ENCODE data around the gene IL25.
"Not testable (repeated sequence)": the region's sequence is repeated elsewhere in the genome, so short reads cannot be mapped to it uniquely, and the experiment has no call there.

Gene IL25

DNA sequence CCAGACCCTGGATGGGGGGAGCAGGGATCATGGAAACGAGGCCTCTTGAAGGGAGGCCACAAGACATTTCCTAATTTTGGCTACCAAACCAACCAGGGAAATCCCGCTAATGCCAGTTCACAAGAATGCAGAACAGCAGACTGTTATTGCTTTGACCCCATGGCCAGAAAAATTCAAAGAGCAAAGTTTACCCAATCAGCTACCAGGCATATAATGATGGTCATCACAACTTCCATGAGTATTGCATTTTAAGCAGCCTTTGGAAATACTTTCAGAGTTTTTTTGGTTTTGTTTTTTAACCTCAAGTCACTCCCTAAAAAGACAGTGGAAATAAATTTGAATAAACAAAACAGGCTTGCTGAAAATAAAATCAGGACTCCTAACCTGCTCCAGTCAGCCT is at the start of gene IL25:
Gene IL25 (plus strand): TSS at position 301 of the 400 bp plus-strand sequence.
- no peak for DNase-seq

DNA sequence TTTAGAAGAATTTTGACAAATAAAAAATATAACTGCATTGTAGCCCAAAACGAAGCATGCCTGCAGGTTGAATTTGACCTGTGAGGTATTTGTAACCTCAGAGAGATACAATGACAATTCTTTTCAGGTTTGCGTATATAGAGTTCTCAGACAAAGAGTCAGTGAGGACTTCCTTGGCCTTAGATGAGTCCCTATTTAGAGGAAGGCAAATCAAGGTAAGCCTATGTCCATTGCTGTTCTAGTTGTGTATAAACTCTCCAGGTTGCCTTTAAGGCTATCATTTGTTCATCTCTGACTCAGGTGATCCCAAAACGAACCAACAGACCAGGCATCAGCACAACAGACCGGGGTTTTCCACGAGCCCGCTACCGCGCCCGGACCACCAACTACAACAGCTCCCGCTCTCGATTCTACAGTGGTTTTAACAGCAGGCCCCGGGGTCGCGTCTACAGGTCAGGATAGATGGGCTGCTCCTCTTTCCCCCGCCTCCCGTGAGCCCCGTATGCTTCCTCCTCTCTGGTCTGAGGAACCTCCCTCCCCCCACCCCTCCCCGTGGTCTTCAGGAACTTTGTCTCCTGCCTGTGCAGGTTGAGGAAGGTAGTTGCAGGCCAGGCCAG is 48.7 kb upstream of the IL25 start:
- DNase-seq, result no peak

DNA sequence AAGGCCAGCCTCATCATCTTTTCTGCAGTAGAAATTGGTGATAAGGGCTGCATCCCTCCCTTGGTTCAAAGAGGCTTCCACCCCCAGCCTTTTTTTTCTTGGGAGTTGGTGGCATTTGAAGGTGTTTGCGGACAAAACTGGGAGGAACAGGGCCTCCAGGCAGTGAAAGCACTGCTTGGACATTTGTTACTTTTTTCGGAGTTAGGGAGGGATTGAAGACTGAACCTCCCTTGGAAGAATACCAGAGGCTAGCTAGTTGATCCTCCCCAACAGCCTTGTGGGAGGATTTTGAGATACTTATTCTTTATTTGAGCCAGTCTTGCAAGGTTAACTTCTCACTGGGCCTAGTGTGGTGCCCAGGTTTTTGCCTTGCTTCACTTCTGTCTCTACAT is 48.2 kb upstream of the IL25 start:
- DNase-seq, result no peak

DNA sequence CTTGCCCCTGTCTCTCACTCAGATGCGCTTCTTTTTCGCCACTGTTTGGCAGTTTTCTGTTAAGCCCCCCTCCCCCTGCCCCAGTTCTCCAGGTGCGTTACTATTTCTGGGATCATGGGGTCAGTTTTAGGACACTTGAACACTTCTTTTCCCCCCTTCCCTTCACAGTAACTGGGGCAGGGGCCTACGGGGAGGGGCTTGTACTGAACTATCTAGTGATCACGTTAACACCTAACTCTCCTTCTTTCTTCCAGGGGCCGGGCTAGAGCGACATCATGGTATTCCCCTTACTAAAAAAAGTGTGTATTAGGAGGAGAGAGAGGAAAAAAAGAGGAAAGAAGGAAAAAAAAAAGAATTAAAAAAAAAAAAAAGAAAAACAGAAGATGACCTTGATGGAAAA is 47.6 kb upstream of the IL25 start:
- no peak for DNase-seq

DNA sequence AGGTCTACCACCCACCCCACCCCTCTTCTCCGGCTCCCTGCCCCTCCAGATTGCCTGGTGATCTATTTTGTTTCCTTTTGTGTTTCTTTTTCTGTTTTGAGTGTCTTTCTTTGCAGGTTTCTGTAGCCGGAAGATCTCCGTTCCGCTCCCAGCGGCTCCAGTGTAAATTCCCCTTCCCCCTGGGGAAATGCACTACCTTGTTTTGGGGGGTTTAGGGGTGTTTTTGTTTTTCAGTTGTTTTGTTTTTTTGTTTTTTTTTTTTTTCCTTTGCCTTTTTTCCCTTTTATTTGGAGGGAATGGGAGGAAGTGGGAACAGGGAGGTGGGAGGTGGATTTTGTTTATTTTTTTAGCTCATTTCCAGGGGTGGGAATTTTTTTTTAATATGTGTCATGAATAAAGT is 46.9 kb upstream of the IL25 start:
- not testable (repeated sequence) for DNase-seq

DNA sequence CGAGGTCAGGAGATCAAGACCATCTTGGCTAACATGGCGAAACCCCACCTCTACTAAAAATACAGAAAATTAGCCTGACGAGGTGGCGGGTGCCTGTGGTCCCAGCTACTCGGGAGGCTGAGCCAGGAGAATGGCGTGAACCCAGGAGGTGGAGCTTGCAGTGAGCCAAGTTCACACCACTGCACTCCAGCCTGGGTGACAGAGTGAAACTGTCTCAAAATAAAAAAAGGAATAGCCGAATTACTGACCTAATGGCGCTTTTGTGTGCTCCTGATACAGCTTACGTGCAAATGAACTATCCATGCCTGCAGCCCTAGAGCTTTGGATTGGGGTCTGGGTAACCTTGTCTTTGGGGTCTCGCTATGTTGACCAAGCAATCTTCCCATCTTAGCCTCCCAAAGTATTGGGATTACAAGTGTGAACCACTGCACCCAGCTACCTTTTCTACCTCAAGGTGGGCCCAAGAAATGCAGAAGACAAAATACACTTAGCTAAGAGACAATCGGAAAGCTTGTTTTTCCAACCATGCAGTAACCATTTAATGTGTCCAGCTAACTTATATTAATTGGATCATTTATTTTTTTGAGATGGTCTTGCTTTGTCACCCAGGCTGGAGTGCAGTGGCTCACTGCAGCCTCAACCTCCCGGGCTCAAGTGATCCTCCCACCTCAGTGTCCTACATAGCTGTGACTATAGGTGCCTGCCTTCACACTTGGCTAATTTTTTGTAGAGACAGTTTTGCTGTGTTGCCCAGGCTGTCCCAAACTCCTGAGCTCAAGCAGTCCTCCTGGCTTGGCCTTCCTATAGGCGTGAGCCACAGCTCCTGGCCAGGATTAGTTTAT is 45.9 kb upstream of the IL25 start:
- DNase-seq, result no peak

DNA sequence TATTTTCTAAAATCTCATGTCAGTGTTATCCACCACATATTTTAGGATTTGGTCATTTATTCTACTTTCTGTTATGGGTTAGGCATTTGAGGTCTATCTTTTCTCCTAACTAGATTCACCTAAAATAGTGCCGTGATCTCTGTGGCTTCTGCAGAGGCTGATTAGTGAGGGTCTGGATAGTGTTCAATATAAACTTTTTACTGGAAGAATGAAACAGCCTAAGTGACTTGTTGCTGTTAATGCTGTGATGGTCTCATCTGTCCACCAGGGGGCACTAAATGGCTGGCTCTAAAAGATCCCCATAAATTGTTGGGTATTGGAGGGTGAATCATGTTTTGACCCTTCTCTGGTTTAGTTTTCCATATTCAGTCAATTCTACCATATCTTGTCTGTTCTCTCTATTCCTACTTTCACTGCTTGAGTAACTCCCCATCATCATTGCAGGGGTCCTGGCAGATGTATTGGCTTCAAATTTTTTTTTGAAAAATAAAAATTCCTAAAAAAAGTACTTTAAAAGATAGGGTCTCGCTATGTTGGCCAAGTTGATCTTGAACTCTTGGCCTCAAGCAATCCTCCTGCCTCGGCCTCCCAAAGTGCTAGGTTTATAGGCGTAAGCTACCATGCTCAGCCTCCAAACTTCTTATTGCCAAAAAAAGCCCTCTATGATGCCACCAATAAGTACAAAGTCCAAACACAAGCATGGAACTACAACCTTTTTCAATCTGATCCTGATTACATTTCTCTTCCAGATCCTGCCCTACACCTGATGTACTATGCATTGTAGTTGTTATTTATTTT is 44.5 kb upstream of the IL25 start:
- peak; percentile 79 for DNase-seq

DNA sequence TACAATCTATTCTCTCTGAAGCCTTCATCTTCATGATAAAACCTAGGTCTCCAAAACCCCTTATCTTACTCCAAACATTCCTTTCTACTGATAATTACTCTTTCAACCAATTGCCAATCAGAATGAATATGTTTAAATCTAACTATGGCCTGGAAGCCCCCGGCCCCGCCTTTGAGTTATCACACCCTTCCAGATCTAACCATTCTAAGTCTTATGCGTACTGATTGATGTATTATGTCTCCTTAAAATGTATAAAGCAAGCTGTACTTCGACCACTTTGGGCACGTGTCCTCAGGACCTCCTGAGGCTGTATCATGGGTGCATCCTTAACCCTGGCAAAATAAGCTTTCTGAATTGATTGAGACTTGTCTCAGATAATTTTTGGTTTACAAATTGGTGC is 37.0 kb upstream of the IL25 start:
- no peak for DNase-seq

DNA sequence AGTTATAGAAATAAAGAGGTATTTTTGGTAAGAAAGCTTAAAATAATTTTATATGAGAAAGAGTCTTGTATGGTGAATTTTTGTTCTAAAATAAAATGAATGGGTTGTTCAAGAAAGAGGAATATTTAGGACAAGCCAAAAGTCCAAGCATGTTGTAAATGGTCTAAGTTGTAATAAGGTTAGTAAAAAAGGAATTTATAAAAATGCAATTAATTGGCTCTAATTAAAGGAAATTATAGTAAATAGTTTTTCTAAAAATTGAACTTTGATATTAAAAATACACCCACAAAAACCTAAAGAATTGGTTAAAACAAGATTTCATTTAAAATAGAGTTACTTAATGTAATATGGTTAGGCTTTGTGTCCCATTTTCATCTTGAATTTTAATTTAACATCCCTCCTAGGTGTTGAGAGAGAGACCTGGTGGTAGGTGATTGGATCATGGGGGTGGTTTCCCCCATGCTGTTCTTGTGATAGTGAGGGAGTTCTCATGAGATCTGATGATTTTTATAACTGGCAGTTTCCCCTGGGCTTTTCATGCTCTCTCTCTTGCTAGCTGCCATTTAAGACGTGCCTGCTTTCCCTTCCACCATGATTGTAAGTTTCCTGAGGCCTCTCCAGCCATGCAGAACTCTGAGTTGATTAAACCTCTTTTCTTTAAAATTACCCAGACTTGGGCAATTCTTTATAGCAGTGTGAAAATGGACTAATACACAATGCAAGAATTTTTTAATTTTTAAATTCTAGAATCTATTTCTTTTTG is 32.9 kb upstream of the IL25 start:
- DNase-seq, result no peak

DNA sequence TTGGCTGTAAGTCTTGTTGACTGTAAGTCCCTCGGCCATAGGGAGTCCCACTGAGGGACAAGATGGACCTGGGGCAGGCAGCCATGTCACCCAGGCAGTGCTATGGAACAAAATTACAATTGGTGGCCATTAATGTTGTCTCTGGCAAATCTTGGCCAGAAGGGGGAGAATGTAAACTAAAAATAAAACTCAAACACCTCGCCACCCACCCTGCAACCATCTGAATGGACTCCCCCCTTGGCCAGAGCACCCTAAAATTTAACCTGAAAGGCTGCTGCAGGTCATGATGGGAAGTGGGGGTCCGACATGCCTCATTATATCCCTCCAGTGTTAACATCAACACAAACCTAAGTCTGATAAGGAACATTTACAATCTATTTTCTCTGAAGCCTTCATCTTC is 28.1 kb upstream of the IL25 start:
- DNase-seq, result no peak

DNA sequence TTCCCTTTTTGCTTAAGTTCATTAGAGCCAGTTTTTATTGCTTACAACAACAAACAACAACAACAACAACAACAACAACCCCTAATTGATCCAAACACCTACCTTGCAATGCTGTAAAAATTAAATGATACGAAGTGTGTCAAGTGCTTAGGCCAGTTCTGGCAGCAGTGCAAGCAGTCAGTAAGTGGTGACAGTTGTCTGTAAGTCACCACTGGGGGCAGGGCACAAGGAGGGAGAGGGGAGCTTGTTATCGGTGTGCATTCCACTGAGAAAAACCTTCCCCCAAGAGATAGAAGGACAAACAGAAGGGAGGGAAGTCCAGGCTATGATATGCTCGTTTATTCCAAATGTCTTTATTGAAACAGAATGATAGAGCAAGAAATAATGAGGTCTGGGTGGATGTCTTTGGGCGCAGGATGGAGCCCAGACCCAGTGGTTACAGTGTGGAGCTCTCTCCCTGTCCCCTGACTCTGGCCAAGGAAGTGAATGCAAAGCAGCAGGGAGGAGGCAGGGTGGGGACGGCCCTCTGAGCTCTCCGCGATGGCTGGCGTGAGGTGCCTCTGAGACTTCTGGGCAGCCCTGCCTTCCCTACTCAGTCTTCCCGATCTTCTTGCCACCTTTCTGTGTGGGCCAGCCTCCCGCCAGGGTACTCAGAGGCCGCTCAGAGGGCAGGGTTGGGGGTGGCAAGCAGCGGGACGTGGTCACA is 26.5 kb upstream of the IL25 start:
- no peak for DNase-seq

DNA sequence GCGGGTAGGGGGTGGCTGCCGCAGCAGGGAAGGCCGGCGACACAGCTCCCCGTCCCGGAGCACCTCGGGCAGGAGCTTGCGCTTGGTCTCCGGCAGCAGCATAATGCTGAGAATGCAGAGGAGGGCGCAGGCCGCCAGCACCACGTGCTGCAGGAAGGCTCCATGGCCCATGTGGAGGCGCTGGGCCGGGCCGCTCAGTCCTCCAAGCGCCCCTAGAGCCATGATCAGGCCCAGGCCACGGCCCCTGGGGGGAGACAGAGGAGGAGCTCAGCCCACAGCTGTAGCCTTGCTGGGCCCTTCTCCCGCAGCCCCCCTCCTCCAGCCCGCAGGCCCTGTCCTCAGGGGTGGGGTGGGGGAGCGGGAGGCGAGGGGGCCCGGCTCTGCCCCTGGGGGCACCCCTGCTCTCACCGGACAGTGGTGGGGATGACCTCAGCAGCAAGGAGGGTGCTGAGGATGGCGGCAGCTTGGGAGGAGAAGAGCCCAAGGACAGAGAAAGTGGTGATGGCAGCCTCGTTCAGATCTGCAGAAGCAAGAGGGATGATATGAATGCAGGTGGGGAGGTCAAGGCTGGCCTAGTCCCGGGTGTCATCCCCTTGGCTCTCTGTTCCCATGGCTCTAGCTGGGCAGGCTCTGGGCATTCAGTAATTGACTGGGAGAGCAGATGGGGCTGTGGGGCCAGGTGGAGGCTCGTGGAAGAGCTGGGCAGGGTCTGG is 25.8 kb upstream of the IL25 start:
- no peak for DNase-seq

DNA sequence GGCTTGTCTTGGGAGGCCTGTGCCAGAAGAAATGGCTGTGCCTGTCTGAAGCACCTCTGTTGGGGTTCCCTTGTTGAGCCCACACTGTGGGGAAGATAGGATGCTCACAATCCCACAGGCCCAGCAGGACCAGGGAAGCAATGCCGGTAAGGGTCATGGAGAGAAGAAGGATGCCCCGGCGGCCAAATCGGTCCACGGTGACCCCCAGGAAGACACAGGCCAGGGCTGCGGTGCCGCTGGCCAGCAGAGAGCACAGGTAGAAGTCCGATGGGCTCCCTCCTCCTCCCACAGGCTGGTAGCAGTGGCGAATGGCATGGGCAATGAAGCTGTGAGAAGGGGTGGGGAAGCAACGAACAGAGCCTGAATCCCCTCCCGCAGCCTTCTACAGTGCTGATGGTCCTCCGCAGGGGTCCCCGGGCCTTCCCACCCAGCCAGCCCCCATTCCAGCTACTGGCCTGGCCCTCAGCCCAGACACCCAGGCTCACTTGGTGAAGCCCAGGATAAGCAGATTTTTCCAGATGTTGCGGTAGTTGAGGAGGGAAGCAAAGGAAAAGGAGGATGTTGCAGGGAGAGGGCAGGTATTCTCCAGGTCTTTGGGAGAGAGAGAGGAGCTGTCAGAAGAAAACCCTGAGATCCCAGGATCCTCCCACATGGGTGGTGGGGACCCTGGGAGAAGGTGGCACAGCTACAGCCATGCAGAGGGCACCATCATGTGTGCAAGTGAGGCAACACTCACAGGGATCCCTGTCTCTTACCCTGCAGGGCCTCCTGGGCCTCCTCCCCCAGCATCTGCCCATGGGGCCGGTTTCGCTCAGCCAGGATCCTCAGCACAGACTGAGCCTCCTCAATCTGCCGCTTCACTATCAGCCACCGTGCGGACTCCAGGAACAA is 25.0 kb upstream of the IL25 start:
- no peak for DNase-seq

DNA sequence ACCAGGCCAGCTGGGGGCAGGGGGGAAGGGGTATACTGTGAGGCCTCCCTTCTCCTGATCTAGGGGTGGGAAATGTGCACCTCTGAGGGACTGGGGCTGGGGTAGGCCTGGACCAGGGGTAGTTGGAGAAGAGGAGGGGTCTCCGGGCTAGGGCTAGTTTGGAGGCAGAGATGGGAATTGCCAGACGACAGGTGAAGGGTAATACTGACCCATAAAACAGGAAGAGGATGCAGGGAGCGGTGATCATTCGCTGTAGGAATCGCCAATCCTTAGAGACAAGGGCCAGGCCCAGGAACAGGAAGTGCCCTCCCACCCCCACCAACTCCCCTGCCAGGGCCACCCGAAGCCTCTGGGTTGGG is 24.3 kb upstream of the IL25 start:
- no peak for DNase-seq

DNA sequence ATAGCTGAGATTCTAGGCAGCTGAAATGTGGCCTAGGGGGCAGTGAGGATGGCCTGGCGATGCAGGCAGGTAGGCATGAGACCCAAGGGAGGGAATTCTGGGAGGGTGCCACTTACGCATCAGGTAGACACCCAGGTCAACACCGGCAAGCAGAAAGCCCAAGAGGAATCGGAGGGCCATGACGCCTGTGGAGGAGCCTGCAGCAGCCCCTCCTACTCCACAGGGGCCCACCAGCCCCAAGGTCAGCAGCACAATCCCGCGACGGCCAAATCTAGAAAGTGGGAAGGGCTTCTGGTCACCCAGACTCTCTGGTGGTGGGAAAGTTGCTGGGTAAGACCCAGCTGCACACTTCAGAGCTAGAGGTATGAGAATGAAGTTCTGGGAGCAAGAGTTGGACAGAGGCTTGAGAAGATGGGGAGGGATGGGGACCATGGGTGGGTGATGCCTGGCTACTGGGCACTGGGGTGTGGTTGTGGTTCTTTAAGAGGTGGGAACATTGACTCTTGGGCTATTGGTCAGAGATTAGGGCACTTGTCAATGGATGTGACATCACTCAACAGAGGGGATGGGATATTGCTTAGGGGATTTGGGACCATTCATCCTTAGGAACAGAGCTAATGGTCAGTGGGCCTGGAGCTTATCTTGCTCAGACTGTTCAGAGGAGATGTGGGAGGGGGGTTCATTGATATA is 23.3 kb upstream of the IL25 start:
- no peak for DNase-seq

DNA sequence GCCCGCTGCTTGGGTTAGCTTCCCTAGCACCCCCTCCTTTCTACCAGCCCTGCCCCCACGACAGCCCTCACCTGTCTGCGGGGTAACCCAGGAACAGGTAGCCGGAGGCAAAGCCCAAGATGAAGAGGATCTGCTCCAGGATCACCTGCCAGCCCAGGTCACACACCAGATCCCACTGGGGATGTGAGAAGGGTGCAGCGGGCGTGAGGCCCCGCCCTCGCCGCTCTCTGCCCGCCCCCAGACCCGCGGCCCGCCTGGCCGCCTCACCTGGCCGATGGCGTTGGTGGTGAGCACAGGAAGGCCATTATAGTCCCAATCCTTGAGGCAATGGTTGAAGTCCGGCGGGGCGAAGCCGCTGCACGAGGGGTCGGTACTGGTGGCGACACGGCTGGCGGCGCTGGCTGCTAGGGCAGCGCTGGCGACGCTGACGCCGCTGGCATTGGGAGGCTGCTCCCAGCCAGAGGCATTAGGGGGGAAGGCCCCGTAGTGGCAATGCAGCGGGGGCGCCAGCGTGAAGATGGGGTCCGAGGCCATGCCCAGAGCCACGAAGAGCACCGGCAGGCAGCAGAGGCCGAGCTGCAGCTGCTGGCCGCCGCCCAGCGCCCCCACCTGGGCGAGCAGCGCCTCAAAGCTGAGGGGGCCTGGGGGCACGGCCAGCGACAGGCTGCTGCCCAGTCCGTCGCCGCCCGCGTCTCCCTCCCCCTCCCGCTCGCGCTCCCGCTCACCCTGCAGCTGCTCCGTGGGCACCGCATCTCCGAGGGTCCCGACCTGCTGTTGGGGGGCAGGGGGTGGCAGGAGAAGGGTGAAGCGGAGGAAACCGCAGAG is 20.7 kb upstream of the IL25 start:
- DNase-seq, result no peak

DNA sequence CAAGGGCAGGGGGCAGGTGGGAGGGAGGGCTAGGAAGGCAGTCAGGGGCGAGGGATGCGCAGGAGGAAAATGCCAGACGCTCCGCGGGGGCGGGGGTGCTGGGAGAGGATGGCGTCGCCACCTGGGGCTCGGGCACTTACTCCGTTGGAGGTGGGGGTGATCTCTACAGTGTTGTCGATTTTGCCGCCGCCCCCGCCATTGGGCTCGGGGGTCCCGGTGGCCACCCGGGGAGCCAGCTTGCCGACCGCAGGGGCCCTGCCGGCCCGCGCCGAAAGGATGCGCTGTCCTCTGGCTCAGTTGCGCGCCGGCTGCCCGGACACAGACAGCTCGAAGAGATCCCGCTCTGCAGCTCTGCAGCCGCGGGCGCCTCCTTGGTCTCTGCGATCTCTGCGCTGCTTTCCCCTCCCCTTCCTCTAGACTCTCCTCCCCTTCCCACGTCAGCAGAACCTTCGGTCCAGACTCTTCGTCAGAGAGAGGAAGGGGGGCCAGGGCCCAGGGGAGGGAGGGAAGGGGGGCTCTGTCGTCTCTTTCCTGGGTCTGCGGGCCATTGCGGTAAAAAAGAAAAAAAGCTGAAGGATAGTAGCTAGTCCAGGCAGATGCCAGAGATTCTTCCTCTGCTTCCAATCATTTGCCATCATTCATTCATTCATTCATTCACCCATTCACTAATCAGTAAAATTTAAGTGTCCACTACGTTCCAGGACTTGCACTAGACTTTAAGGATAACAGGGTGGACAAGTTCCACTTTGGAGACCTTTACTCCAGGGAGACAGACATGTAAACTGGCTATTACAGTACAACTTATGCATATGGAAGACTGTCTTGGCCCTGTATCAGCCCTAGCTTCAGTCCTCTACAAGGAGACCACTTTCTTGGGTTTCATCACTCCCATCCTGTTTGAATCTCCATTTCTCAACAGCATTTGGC is 19.8 kb upstream of the IL25 start, which contains the start of gene SLC22A17:
Gene SLC22A17 (minus strand): TSS at position 382 of the 927 bp plus-strand sequence.
- DNase-seq, result peak; percentile 79

DNA sequence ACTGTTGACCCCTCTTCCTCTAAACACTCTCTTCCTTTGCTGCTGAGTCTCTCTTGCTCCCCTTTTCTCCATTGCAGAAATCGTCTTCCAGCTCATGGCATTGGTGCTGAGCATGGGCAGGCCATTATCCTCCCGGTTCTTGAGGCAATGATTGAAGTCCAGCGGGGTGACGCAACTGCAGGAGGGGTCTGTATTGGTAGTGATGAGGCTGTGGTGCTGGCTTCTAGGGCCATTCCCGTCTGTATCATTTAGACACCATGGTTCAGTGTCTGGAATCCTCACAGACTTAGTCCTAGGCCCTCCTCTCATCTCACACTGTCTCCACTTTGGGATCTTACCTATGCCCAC is 19.2 kb upstream of the IL25 start:
- no peak for DNase-seq

Data from NCI-H1694 treated with DMSO at 0.1 percent for 48 hours (cell line).